ENCODE measurements around the gene ATP2A2. TPM values are rescaled to one million over a fixed set of nuclear protein-coding genes. Genes with fewer than 3 reads are reported as not detected.

The ATP2A2 gene
- polyA plus RNA-seq, 1 donor (not counting 4 experiments of a cell fraction or from before 2014, with no cell fraction given) = 127 TPM

Small RNA genes lying within 50 kb of the gene (small RNA-seq; reads per million reads assigned to genes)
- 0 reads per million in 3 experiments for gene RN7SL769P (ENCODE audit: insufficient read length in 3 of 3, low read depth in 3 of 3, low replicate concordance in 1 of 3)

Other genes with a start within 250 kb of the ATP2A2 start
- 4.8 to 10.9 TPM (median 7.3 TPM) in 3 replicates for gene C12orf76, start 232.7 kb upstream of the ATP2A2 start, polyA plus RNA-seq
- 4.9 to 8.9 TPM (median 6.0 TPM) in 3 replicates for gene IFT81, start 156.9 kb upstream of the ATP2A2 start, polyA plus RNA-seq
- gene ANAPC7, start 122.5 kb downstream of the ATP2A2 start, polyA plus RNA-seq = 49.4 to 68.2 TPM (median 52.8 TPM) in 3 replicates
- gene ARPC3, start 169.1 kb downstream of the ATP2A2 start, polyA plus RNA-seq = 90.0 to 139 TPM (median 106 TPM) in 3 replicates
- gene GPN3, start 187.0 kb downstream of the ATP2A2 start, polyA plus RNA-seq = 22.8 to 35.5 TPM (median 31.6 TPM) in 3 replicates
- 7.8 to 15.3 TPM (median 11.8 TPM) in 3 replicates for gene FAM216A, start 187.6 kb downstream of the ATP2A2 start, polyA plus RNA-seq
- gene VPS29, start 220.9 kb downstream of the ATP2A2 start, polyA plus RNA-seq = 165 to 219 TPM (median 166 TPM) in 3 replicates
- 0.15 to 0.41 TPM (median 0.31 TPM) in 3 replicates for gene RAD9B, start 221.1 kb downstream of the ATP2A2 start, polyA plus RNA-seq